NCI-H1092 (cell line): ENCODE results near the gene DALRD3.

Experiments used
- DNase-seq: peaks from one replicate; lab custom pipeline; 2025; lab: John Stamatoyannopoulos, UW

Gene DALRD3

GRCh38 chr3:49017971-49018706 is at the start of gene DALRD3:
Gene DALRD3 (minus strand): TSS chr3:49018580. CDS start chr3:49018564, 16 bp downstream.
- peak; percentile 59 for DNase-seq

- no peak for DNase-seq
These were observed 39.6 kb upstream of the DALRD3 start for GRCh38 chr3:49058011-49058410.

- no peak for DNase-seq
These were observed 38.9 kb upstream of the DALRD3 start for GRCh38 chr3:49057268-49057667.

GRCh38 chr3:49054344-49054862 is 36.0 kb upstream of the DALRD3 start:
- DNase-seq: no peak

GRCh38 chr3:49053543-49053942 is 35.2 kb upstream of the DALRD3 start:
- DNase-seq: no peak

- DNase-seq: no peak
These were observed 16.9 kb upstream of the DALRD3 start for GRCh38 chr3:49035281-49035680.

GRCh38 chr3:49034650-49035049 is 16.3 kb upstream of the DALRD3 start:
- DNase-seq: no peak

- DNase-seq: no peak
These were observed 14.4 kb upstream of the DALRD3 start for GRCh38 chr3:49032646-49033304.

GRCh38 chr3:49030321-49030720 is 11.9 kb upstream of the DALRD3 start:
- DNase-seq: no peak

- no peak for DNase-seq
These were observed 11.1 kb upstream of the DALRD3 start for GRCh38 chr3:49029563-49029884.

GRCh38 chr3:49028673-49029562 is 10.5 kb upstream of the DALRD3 start, which contains the start of gene IMPDH2:
Gene IMPDH2 (minus strand): TSS chr3:49029398. CDS start chr3:49029350, 48 bp downstream.
- peak; percentile 90 for DNase-seq

- no peak for DNase-seq
These were observed 9.9 kb upstream of the DALRD3 start for GRCh38 chr3:49028298-49028672.

- no peak for DNase-seq
These were observed 9.3 kb upstream of the DALRD3 start for GRCh38 chr3:49027634-49028033.

GRCh38 chr3:49026536-49026935 is 8.2 kb upstream of the DALRD3 start:
- no peak for DNase-seq

- no peak for DNase-seq
These were observed 7.6 kb upstream of the DALRD3 start for GRCh38 chr3:49025793-49026520.

- DNase-seq: no peak
These were observed 6.8 kb upstream of the DALRD3 start for GRCh38 chr3:49025005-49025792.

- no peak for DNase-seq
These were observed 6.1 kb upstream of the DALRD3 start for GRCh38 chr3:49024449-49024848.

- DNase-seq: no peak
These were observed 5.4 kb upstream of the DALRD3 start for GRCh38 chr3:49023775-49024174.

- no peak for DNase-seq
These were observed 4.3 kb upstream of the DALRD3 start for GRCh38 chr3:49022688-49023171.

- peak; percentile 80 for DNase-seq
These were observed 3.7 kb upstream of the DALRD3 start, which contains the start of gene NDUFAF3 for GRCh38 chr3:49021813-49022687. Gene NDUFAF3 (plus strand): TSS chr3:49022121. CDS start chr3:49022145, 24 bp downstream.
